Measurements from ENCODE around the gene KY.
A peak's percentile ranks its signal among the peaks of the same experiment; 100 is the strongest.

Gene KY

DNA sequence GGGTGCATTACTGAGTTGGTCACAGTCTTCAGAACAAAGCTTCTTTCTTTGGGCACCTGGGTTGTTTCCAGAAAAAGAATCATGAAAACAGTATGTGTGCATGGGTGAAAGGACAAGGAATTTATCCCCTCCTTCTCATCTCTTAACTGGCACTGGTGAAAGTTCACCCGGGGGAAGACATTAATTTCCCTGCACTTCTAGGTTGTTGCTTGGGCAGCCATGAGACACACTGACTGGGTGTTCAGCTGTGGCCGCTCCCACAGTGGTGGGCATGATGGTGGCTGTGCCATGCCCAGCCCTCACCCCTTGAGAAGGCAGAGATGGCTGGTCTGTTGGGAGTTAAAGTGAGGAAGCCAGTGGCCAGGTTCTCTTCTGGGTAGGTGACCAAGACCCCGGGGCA is 16.6 kb upstream of the KY start:
- DNase-seq, result no peak

DNA sequence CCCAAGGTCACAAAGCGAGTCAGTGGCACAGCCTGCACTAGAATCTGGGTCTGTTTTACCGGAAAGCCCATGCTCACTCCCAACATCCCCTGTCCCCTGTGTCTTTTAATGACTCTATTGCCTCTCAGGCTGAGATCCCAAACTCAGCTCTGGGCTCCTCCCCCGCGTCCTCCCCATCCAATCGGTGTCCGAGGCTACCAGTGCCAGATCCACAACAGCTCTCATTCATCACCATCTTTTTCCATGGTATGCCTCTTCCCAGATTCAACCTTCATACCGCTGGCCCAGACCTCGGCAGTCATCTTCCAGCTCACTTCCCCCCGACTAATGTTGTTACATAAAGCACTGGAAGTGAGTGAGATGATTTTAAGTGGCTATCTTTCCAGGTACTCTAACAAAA is 16.1 kb upstream of the KY start:
- no peak for DNase-seq

DNA sequence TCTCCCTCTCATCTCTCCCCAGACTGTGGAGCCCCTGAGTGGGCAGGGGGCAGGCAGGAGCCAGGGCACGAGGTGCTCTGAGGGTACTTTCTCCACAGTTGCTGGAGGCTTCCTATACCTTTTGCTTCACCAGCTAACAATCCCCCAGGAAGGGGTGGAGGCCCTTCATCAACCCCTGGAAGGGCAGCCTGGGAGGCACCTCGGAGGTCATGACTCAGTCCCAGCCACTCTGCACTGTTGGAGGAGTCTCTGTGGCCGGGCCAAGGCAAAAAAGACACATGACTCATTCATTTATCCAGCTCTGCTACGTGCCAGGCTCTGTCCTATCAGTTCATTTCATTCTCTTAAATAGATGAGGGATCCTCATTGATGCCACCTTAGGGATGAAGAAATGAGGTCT is 15.6 kb upstream of the KY start:
- DNase-seq, result no peak

DNA sequence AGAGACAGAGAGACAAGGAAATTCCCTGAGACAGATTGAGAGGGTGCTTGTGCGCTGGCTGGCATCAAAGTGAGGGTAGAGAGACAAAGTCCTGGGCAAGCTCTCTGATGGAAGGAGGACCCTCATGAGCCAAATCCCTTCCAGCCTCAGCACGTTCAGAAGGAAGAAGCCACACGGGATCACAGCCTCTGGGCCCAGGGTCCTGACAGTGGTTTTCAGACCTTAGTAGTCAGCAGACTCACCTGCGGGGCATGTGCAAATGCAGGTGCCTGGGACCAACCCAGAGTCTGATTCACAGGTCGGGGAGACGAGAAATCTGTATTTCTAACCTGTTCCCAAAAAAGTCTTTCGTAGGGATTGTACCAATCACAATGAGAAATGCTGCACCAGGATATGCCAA is 15.2 kb upstream of the KY start:
- no peak for DNase-seq

DNA sequence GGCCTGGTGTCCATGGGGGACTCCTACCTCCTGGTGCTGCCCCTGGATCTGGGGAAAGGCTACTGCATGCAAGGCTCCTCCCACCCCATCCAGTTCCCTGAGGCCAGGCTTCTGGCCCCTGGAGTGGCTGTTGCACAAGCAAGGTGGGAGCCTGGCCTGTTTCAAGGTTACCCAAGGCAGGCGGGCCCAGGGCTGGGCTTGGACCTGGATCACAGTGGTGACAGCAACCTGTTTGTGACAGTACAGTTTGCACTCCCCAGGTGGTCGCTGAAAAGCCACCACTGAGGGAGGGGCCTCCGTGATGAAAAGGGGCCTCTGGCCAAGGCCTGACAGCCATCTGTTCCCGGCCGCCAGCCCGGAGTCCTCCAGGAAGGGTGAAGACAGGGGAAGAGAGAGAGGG is 14.4 kb upstream of the KY start:
- peak; percentile 32 for DNase-seq

DNA sequence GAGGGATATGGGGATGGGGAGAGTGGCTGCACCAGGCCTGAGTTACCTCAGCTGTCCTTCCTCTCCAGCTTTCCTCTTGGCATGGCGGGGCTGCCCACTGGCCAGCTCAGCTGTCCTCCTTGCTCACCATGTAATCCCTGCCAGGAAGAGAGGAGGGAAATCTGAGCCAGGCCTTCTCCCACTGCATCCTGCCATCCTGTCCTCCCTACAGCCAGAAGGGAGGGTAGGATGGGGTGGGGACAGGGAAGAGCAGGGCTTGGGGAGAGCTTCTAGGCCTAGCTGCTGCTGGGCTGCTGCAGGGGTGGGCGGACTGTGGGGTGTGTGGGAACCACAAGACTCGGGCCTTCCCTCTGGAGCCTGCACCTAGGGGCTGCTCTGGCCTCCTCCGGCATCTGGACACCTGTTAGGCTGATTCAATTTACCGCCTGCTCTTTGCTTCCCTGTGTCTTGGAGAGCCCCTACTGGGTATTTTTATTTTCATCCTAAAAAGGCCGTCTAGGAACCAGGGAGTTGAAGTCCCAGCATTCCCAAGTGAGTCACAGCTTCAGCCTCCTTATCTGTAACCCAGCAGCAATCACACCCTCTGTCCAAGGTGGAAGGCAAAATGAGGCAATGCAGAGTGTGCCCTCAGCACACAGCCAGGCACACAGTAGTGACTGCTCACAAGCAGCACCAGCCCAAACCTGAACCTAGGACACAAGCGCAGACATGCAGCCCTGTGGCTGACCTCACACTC is 13.1 kb upstream of the KY start:
- no peak for DNase-seq

DNA sequence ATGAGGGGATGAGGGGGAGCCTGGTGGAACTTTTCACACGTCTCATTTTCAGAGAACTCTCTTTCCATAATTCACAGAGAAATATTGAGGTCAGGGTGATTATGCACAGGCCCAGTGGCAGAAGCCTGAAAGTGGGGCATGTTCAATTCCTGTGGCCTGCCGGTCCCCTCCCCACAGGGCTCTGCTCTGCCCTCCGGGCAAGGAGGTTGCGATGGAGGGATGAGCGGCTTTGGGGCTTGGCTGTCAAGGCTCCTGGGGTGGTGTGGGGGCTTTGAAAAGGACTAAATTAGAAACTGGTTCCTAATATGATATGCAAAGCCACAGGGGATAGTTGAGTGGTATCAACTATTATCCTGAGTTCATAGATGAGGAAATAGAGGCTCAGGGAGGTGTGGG is 9.2 kb upstream of the KY start:
- DNase-seq, result no peak

DNA sequence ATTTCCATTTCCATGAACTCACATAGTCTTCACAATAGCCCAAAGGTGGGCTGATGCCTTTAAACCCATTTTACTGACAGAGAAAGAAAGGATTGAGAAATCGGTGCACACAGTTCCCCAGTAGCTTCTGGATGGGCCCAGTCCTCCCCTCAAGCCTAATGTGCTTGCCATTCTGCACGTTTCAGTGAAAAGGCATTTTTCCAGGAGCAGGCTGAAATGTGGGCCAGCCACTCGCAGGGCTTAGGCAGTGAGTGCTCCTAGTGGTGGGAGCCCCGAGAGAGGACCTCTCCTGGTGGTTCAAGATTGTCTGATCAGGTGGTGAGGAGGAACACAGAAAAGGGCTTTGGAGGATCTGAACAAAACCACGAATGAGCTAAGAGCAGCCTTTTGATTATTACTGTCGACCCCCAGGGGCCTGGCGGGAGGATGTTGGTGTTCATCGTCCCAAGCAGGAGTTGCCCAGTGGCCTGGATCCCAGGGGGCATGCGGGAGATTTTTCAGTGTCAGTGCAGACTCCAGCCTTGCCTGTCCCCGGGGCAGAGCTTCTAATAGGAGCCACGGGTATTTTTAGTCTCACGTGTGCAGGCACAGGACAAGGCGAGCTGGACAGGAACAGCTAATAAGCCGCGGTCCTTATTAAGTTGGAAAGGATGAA is 8.7 kb upstream of the KY start:
- DNase-seq, result no peak

DNA sequence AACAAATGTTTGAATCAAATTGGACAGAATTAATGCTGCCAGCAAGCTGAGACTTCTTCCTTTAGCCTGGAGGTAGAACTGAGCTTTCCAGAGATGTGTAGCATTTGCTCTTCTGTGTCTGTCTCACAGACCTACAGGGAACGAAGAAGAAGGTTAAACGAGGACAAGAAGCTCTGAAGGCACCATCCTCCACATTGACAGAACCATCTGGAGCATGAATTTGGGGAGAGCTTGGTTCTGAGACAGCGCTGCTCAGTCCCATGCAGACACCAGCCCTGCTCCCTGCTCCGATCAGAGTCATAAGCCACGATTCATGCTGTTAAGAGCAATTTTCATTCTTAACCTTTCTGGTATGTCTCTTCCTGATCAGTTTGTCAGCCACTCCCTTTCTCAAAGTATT is 7.7 kb upstream of the KY start:
- DNase-seq, result no peak

DNA sequence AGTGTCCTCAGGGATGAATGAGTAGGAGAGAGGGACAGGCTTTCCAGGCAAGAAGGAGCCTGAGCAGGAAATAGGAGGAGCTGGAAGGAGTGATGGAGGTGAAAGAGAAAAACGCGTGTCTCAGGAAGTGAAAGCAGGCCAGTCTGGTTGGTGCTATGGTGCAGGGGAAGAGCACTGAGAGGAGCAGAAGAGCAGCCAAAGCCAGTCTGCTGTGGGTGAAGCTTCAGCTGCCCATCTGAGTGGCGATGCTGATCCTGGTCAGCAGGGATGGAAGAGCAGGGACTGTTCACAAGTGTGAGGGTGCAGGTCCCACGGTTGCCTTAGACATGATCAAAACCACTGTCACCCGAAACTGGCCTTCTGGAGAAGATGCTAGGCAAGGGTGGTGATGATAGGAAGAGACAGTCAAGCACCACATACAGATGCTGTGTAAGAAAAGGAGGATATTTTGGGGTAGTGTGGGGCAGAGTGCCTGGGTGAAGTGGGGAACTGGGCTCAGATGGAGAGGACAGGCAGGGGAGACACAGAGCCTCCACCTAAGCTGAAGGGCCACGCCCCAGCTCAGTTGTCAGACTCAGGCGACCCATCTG is 5.5 kb upstream of the KY start:
- DNase-seq, result no peak

DNA sequence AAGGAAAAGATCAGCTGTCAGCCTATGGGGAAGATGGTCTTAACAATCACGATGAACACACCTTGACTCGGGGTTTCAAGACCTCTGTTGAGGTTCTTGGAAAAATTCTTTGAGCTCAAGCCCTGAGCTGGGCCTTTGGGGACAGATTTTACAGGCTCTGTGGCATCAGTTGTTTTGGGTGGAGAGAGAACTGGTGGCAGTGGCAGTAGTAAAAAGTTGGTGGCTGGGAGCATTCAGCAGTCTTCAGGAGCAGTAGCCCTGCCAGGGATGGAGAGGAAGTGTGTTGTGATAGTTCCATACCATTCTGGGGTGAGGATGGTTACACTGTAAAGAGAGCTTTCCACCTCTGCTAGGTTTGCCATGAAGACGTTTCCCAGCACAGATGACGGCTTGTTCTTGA is 4.9 kb upstream of the KY start:
- DNase-seq, result no peak

DNA sequence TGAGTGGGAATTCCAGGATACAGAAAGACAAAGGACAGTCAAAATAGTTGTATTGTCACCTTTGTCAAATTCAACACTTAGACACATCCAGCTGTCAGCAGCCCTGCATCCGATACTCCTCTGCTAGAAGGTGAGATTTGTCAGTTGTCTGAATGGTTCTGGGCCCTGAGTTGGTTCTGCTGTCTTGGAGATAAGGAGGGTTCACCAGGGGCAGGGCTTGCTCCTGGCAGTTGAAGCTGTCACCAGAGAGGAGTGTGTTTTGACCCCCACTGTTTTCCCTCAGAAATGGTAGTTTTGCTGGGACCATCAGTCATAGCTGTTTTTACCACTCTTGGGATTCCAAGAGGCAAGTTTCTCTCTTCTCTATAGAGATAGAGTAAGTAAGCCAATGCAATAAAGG is 3.2 kb upstream of the KY start:
- DNase-seq, result no peak

DNA sequence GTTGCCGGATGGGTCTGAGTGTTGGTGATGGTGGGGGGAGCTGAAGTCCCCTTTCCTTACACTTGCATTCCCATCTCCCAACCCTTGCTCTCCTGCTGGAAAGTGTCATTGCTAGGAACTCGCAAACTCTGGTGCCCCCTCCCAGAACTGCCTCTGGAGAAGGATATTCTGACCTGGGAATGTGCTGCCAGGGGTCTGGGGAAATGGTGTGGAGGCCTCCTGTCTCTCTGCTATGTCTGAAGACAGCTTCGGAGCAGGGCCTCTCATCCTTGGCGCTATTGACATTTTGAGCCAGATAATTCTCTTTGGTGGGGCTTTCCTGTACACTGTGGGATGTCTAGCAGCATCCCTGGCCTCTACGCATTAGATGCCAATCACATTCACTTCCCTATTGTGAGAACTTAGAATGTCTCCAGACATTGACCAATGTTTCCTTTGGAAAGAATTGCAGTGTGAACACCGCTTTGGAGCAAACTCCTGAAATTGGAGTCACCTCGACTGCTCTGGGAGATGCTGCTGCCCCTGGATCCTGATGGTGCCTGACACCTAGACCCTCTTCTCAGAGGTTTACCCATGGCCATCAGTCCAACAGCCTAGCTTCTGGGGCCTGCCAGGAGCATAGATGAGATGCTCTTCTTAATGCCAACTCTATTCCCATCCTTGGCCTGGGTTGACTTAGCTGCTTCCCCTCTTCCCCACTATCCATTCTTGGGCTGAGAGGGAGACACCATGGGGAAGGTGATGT is 2.2 kb upstream of the KY start:
- no peak for DNase-seq

DNA sequence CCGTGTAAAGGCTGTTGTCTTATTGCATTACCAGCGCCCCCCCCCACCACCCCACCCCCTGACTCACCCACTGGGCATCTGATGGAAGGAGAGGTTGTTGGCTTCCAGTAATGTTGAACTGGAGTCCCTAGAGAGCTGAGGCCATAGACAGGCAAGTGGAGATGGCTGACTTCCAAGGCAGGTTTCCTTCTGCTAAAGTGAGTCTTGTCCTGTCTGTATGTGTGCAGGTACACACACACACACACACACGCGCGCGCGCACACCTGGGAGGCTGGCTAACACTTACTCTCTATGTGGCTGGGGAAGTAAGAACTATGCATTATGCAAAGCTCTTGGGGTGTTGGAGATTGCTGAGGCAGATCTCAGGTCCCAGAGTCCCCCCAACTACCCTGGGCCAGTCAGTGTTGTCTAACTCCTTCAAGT is 1.6 kb upstream of the KY start:
- DNase-seq, result no peak

DNA sequence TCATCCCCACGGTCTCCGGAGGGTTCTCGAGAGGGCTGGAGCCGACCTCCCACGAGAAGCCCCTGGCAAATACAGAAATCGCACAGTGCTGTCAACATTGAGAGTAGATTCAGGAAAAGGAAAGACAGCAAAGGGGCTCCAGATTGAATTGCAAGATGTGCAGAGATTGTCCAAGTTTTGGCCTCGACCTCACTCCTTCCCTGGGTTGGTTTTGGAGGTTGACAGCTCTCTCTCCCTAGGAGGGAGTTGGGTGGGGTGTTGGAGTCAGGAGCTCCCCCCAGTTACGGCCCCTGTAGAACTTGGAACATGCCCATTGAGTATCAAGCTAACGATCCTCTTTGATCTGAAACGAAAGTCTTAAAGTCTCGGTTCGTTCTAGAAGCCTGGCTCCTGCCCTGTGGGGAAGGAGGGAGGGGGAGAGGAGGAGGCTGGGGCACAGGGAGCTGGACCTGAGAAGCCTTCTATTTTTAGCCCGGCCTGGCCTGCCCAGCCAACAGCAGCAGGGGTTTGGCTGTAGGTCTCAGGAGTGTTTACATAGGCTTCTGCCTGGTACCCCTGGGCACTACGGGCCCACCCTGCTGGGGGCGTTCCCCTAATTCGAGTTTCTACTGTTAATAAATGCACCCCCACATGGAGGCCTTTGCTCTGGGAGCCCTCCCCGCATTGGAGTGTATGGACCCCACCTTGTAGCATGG is 672 bp upstream of the KY start:
- DNase-seq, result no peak

DNA sequence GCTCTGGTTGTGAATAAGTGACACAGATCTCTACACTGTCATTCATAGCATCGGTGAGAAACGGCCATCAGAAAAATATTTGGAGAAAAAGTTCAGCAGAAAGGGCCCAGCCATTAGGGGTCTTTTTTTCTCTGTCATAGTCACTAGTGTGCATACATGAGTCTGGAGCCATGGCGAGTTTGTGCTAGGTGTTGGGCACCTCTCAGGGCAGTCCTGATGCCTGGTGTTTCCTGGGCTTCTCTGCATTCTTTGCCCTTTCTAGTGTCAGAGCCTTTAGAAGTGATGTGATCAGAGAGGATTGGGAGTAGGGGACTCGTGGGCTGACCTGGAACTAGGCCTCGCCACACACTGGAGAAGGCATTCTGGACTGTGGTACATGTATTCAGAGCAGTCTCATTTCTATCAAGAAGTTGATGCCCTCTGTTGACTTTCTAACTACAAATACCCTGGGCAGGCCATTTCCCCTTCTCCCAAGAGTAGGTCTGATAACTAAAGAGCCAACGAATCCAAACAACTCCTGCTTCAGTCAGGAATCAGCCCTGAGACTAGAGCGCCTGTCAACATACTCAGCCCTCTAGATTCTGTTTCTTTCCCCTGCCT is 1.6 kb downstream of the KY start:
- DNase-seq, result no peak

DNA sequence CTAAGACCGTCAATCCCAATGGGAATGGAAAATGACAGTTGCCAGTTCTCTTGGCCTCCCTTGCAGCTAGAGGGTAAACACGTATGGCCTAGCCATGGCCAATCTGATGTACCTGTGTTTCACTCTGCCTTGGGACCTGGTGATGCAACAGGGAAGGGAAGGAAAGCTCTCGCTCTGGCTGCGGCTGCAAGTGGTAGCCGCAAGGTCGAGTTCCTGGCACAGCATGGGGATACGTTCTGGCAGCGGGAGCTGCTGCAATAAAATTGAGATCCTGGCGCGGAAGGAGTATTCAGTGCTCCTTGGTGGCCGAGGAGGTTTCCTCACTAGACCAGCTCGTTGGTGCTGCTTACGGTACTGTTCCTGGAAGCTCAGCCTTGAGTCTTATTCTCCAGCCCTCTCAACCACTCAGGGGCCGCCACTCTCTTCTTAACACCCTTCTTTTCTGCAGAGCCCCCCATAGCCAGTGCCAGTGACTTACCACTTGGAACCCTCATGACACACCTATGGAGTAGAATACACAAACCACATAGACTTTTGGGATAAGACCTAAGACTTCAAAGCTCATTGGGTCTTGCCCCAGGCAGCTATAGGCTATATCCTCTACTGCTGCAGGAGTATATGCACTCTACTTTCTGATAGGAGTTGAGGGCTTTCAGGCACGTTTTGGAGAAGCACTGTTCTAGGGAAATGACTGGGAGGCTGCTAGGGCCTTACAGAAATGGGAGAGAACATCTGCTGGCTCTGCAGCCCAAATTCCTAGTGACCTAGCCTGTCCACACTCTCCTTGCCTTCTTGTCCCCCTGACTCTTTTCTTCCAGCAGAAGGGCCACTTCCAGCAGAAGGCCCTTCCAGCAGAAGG is 2.7 kb downstream of the KY start:
- no peak for DNase-seq

DNA sequence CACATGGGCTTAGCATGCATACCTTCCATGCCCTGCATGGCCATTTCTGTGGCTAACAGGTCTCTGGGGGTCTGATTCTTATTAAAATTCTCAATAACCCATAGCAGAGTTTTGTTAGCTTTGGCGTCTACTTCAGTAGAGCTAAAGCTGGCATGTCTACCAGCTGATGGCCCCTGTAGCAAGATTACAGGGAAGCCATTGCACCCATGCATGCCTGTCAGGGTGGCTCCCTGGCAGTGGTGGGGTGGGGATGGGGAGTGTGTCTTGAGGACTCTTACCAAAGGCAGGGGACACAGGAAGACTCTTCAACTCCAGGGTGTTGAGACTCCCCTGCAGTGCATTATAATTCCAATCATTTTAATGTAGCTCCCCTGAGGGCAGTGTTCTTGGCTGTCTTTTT is 4.7 kb downstream of the KY start:
- no peak for DNase-seq

DNA sequence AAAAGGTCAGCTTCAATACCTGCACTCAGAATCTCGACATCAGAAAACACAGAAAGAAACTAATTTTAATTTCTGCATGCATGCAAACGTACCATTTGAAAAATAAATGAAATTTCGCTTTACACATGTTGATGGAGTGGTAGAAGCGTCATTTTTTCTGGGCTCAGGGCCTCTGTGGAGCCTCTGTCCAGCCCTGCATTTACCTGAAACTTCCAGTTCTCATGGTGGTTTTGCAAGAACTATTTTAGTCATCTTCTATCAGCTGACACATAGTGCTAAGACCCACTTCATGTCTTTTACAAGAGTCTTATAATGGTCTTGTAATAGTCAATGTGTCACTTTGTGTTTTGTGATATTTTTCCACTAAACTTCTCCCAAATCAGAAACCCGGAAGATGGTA is 5.3 kb downstream of the KY start:
- no peak for DNase-seq

DNA sequence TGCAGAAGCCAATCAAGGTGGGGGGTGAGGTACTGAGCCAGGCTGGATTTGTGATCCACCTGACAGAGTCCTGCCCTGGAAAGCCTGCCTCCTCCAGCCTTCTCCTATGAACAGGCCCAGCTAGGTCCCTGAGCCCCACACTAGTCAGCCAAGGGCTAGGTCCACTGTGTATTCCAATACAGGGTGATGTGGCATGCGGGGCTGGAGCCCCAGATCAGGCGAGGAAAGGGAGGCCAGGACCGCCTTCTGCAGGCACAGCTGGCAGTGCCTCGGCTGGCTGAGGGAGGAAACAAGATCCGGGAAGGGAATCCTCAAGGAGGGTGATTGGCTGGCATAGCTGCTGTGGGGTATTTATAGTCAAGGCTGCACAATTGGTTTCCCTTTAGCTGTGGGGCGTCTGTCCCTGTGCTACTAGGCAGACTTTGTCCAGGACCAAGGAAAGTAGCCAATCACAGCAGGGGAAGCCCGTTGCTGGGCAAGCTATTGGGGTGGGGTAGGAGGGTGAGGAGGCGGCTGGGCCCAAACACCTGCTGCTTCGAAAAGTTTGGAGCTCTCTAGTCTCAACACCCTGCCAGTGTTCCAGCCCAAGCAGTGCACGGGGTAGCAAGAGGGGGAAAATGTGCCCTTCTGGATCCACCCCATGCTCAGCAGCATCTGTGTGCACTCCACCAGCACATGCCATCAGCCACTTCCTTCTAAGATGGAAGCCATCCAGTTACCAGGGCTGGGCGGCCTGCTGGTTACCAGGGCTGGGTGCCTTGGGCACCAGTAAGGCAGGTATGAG is 5.9 kb downstream of the KY start:
- no peak for DNase-seq

DNA sequence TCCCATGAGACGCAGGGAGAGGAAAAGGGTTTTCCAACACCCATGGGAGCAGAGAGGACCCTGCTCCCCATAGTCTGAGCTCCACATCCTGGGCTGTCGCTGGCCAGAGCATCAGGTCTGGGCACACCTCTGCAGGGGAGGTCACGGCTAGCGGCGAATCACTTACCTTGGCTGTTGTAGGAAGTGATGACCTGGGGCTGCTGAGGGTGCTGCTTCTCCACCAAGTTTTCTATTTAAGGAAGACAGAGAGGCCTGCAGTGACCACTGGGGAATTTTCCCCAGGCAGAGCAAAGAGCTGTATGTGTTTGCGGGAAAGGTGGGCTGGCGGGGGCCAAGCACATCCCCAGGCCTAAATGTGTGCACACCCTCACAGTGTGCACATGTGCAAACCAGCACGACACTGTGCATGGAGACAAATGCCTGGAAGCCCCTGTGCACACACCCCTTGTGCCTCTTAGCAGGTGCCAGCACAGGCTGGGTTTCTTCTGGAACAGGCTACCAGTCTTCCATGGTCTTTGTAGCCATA is 7.6 kb downstream of the KY start:
- DNase-seq, result no peak

Data from NCI-H146 (cell line).